ENCODE measurements around the gene RUFY1. TPM values are rescaled to one million over a fixed set of nuclear protein-coding genes. Genes with fewer than 3 reads are reported as not detected.

RUFY1 gene
- total RNA-seq, 2 experiments from 2014 or later, result 19.5 to 21.8 TPM

- ATAC-seq (ENCODE audit: poor library complexity) (no peak), DNase-seq (no peak)
- Histone ChIP-seq H3K27ac (ENCODE audit: low read depth in 1 of 2, low read length in 2 of 2) (no peak overlapping the region), H3K4me3 (ENCODE audit: low read length) (no peak overlapping the region), H3K4me1 (ENCODE audit: insufficient read depth, low read length) (no peaks in the 10 kb centered on the region), H3K36me3 (ENCODE audit: insufficient read depth, low read length) (peaks cover 62% of the 10 kb centered on the region), H3K27me3 (ENCODE audit: control insufficient read depth in 1 of 2, insufficient read depth in 2 of 2, low read length in 2 of 2) (no peaks in the 10 kb centered on the region), H3K9me3 (ENCODE audit: control insufficient read depth in 1 of 2, insufficient read depth in 1 of 2, low read length in 2 of 2) (no peaks in the 10 kb centered on the region)
- Mint-ChIP-seq H3K9me3 (no peaks in the 10 kb centered on the region), H3K4me3 (no peak overlapping the region), H3K36me3 (ENCODE audit: low read depth) (peaks cover 62% of the 10 kb centered on the region), H3K4me1 (ENCODE audit: low read depth) (no peaks in the 10 kb centered on the region), H3K27me3 (no peaks in the 10 kb centered on the region), H3K27ac (no peak overlapping the region)
- TF ChIP-seq, protein P1, sequence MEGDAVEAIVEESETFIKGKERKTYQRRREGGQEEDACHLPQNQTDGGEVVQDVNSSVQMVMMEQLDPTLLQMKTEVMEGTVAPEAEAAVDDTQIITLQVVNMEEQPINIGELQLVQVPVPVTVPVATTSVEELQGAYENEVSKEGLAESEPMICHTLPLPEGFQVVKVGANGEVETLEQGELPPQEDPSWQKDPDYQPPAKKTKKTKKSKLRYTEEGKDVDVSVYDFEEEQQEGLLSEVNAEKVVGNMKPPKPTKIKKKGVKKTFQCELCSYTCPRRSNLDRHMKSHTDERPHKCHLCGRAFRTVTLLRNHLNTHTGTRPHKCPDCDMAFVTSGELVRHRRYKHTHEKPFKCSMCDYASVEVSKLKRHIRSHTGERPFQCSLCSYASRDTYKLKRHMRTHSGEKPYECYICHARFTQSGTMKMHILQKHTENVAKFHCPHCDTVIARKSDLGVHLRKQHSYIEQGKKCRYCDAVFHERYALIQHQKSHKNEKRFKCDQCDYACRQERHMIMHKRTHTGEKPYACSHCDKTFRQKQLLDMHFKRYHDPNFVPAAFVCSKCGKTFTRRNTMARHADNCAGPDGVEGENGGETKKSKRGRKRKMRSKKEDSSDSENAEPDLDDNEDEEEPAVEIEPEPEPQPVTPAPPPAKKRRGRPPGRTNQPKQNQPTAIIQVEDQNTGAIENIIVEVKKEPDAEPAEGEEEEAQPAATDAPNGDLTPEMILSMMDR (IDR thresholded peaks at IDR 0.05), result no peak
- intact Hi-C loops (cut with DNase I, micrococcal nuclease), result no loop called here
- ChIA-PET POLR2A (interaction anchor here (14.8 kb wide), 1 partner anchor 20 kb away, joined by 226 read pairs; the partner anchor contains the start of gene HNRNPH1), CTCF (no interaction called here)
These were observed 51.7 kb downstream of the RUFY1 start for GRCh38 chr5:179601871-179602625.

GRCh38 chr5:179603308-179603707 is 53.0 kb downstream of the RUFY1 start:
- Histone ChIP-seq H3K27me3 (ENCODE audit: control insufficient read depth in 1 of 2, insufficient read depth in 2 of 2, low read length in 2 of 2) (no peaks in the 10 kb centered on the region), H3K4me1 (ENCODE audit: insufficient read depth, low read length) (peaks cover 10% of the 10 kb centered on the region), H3K27ac (ENCODE audit: low read depth in 1 of 2, low read length in 2 of 2) (no peak overlapping the region), H3K36me3 (ENCODE audit: insufficient read depth, low read length) (peaks cover 64% of the 10 kb centered on the region), H3K4me3 (ENCODE audit: low read length) (no peak overlapping the region), H3K9me3 (ENCODE audit: control insufficient read depth in 1 of 2, insufficient read depth in 1 of 2, low read length in 2 of 2) (no peaks in the 10 kb centered on the region)
- no peak overlapping the region for H3K4me3 Mint-ChIP-seq
- TF ChIP-seq, protein P1 (IDR thresholded peaks at IDR 0.05), result no peak
- ATAC-seq (ENCODE audit: poor library complexity) (no peak), DNase-seq (no peak)
- POLR2A ChIA-PET, result interaction anchor here (1.7 to 14.8 kb wide), 2 partner anchors 10 to 18 kb away, joined by 6 to 226 read pairs; partner anchors contain the start of gene HNRNPH1
- H3K27ac Mint-ChIP-seq, result no peak overlapping the region
- intact Hi-C loops (cut with DNase I, micrococcal nuclease), result no loop called here
- H3K36me3 Mint-ChIP-seq (ENCODE audit: low read depth), result peaks cover 69% of the 10 kb centered on the region
- H3K4me1 Mint-ChIP-seq (ENCODE audit: low read depth), result peaks cover 9% of the 10 kb centered on the region
- H3K27me3 Mint-ChIP-seq, result no peaks in the 10 kb centered on the region
- H3K9me3 Mint-ChIP-seq, result no peaks in the 10 kb centered on the region
- CTCF ChIA-PET, result no interaction called here

GRCh38 chr5:179605026-179605833 is 54.9 kb downstream of the RUFY1 start:
- CTCF ChIA-PET, result no interaction called here
- intact Hi-C loops (cut with DNase I, micrococcal nuclease), result no loop called here
- H3K4me3 Mint-ChIP-seq, result no peak overlapping the region
- H3K27me3 Mint-ChIP-seq, result no peaks in the 10 kb centered on the region
- ATAC-seq (ENCODE audit: poor library complexity) (no peak), DNase-seq (no peak)
- TF ChIP-seq, protein P1 (IDR thresholded peaks at IDR 0.05), result no peak
- H3K36me3 Mint-ChIP-seq (ENCODE audit: low read depth), result peaks cover 66% of the 10 kb centered on the region
- H3K27ac Mint-ChIP-seq, result peak overlapping the region; percentile 2
- Histone ChIP-seq H3K27me3 (ENCODE audit: control insufficient read depth in 1 of 2, insufficient read depth in 2 of 2, low read length in 2 of 2) (no peaks in the 10 kb centered on the region), H3K27ac (ENCODE audit: low read depth in 1 of 2, low read length in 2 of 2) (no peak overlapping the region), H3K4me3 (ENCODE audit: low read length) (no peak overlapping the region), H3K9me3 (ENCODE audit: control insufficient read depth in 1 of 2, insufficient read depth in 1 of 2, low read length in 2 of 2) (no peaks in the 10 kb centered on the region), H3K36me3 (ENCODE audit: insufficient read depth, low read length) (peaks cover 62% of the 10 kb centered on the region), H3K4me1 (ENCODE audit: insufficient read depth, low read length) (peaks cover 30% of the 10 kb centered on the region)
- peaks cover 26% of the 10 kb centered on the region for H3K4me1 Mint-ChIP-seq (ENCODE audit: low read depth)
- H3K9me3 Mint-ChIP-seq, result no peaks in the 10 kb centered on the region
- POLR2A ChIA-PET, result interaction anchor here (1.6 to 14.8 kb wide), 3 partner anchors 8 to 16 kb away, joined by 4 to 226 read pairs (median 6); partner anchors contain the start of gene HNRNPH1

Data from CD4-positive, alpha-beta T cell (primary cell).